MM.1S (cell line): ENCODE results near the gene DISP2.

Source experiments
- DNase-seq: peaks from one replicate; pipeline ENCODE4 v3.0.0-alpha.2; 2015
- H2AFZ ChIP-seq: fragments of 300-600 bp; sonication (generic); 2 replicates; pipeline ENCODE4 v1.6.0; 2016; ENCODE audit warnings: antibody characterized with exemption, low read length
- H3F3A ChIP-seq: fragments of 300-600 bp; sonication (generic); 2 replicates; pipeline ENCODE4 v1.6.1; 2016; ENCODE audit warnings: mild to moderate bottlenecking, antibody characterized with exemption, low read length, moderate library complexity, mixed read lengths; ENCODE audit not compliant: insufficient read depth
- H3K27ac ChIP-seq: fragments of 300-600 bp; sonication (generic); 2 replicates; pipeline ENCODE4 v1.5.1; 2016; ENCODE audit warnings: mild to moderate bottlenecking, low read length
- H3K27me3 ChIP-seq: fragments of 300-600 bp; sonication (generic); replicated peaks from 2 replicates; pipeline ENCODE4 v1.6.0; 2016; ENCODE audit warnings: low read length; ENCODE audit not compliant: insufficient read depth
- H3K36me3 ChIP-seq: fragments of 300-600 bp; sonication (generic); replicated peaks from 2 replicates; pipeline ENCODE4 v1.6.1; 2016; ENCODE audit warnings: mild to moderate bottlenecking, low read length, mixed read lengths; ENCODE audit not compliant: insufficient read depth
- H3K4me1 ChIP-seq: fragments of 300-600 bp; sonication (generic); 2 replicates; pipeline ENCODE4 v1.6.1; 2016; ENCODE audit warnings: low read length, mixed read lengths
- H3K4me2 ChIP-seq: fragments of 300-600 bp; sonication (generic); 2 replicates; pipeline ENCODE4 v1.6.0; 2016; ENCODE audit warnings: low read depth, low read length
- H3K4me3 ChIP-seq: fragments of 300-600 bp; sonication (generic); 2 replicates; pipeline ENCODE4 v1.5.1; 2016; ENCODE audit warnings: low read length, mixed read lengths
- H3K79me2 ChIP-seq: fragments of 300-600 bp; sonication (generic); 2 replicates; pipeline ENCODE4 v1.6.1; 2016; ENCODE audit warnings: mixed run types, low read length, mixed read lengths
- H3K9ac ChIP-seq: fragments of 300-600 bp; sonication (generic); 2 replicates; pipeline ENCODE4 v1.6.1; 2016; ENCODE audit warnings: low read length, mixed read lengths
- H3K9me2 ChIP-seq: fragments of 300-600 bp; sonication (generic); replicated peaks from 2 replicates; pipeline ENCODE4 v1.6.1; 2016; ENCODE audit warnings: mild to moderate bottlenecking, low read length, mixed read lengths; ENCODE audit not compliant: insufficient read depth
- H3K9me3 ChIP-seq: fragments of 300-600 bp; sonication (generic); replicated peaks from 2 replicates; pipeline ENCODE4 v1.6.1; 2016; ENCODE audit warnings: mild to moderate bottlenecking, low read length, mixed read lengths; ENCODE audit not compliant: insufficient read depth
- H4K20me1 ChIP-seq: fragments of 300-600 bp; sonication (generic); 2 replicates; pipeline ENCODE4 v1.6.1; 2016; ENCODE audit warnings: mild to moderate bottlenecking, low read length, moderate library complexity, mixed read lengths; ENCODE audit not compliant: insufficient read depth
- CTCF ChIP-seq: fragments of 300-600 bp; sonication (generic); IDR thresholded peaks from 2 replicates; pipeline ENCODE4 v1.5.1; 2016; ENCODE audit warnings: antibody characterized with exemption, low read length, mixed read lengths
- EZH2 ChIP-seq: fragments of 300-600 bp; sonication (generic); optimal IDR thresholded peaks from 2 replicates; pipeline ENCODE3; 2017; ENCODE audit warnings: low read depth, mild to moderate bottlenecking, antibody characterized with exemption, low read length, mixed read lengths
- EZH2phosphoT487 ChIP-seq: fragments of 300-600 bp; sonication (generic); IDR thresholded peaks from 2 replicates; pipeline ENCODE4 v1.6.1; 2018; ENCODE audit warnings: antibody characterized with exemption, low read length

DISP2 gene

GRCh38 chr15:40325700-40326099, 32.3 kb upstream of the DISP2 start:
- peaks cover 61% of the 10 kb centered on the region for H3K4me1 ChIP-seq
- H3K27ac ChIP-seq, result no peak overlapping the region
- no peaks in the 10 kb centered on the region for H3K9me3 ChIP-seq
- H3K9ac ChIP-seq, result no peak overlapping the region
- H3K9me2 ChIP-seq, result no peaks in the 10 kb centered on the region
- DNase-seq, result no peak
- H3K4me2 ChIP-seq, result peak overlapping the region; percentile 79
- H4K20me1 ChIP-seq, result no peaks in the 10 kb centered on the region
- peaks cover 38% of the 10 kb centered on the region for H3K79me2 ChIP-seq
- H3K4me3 ChIP-seq, result peak overlapping the region; percentile 74; the same call in 1 of the 2 replicates
- H3K36me3 ChIP-seq, result no peaks in the 10 kb centered on the region
- H2AFZ ChIP-seq, result no peak overlapping the region
- no peaks in the 10 kb centered on the region for H3K27me3 ChIP-seq
- TF ChIP-seq CTCF (no peak), EZH2 (no peak), EZH2phosphoT487 (no peak)
- peaks cover 36% of the 10 kb centered on the region for H3F3A ChIP-seq

- no peaks in the 10 kb centered on the region for H4K20me1 ChIP-seq
- peak overlapping the region; percentile 79 for H3K4me2 ChIP-seq
- H3K9me2 ChIP-seq, result no peaks in the 10 kb centered on the region
- peak overlapping the region; percentile 51; the same call in 1 of the 2 replicates for H3K9ac ChIP-seq
- peaks cover 61% of the 10 kb centered on the region for H3K4me1 ChIP-seq
- no peaks in the 10 kb centered on the region for H3K27me3 ChIP-seq
- H3K4me3 ChIP-seq, result peak overlapping the region; percentile 32
- no peaks in the 10 kb centered on the region for H3K36me3 ChIP-seq
- no peak for TF ChIP-seq CTCF
- no peak for TF ChIP-seq EZH2phosphoT487
- no peak for TF ChIP-seq EZH2
- peak overlapping the region; percentile 89 for H3K27ac ChIP-seq
- no peaks in the 10 kb centered on the region for H3K9me3 ChIP-seq
- peak; percentile 57 for DNase-seq
- H2AFZ ChIP-seq, result 0 out of 2 replicates have a peak overlapping the region, but pooled peaks have one; percentile 0
- H3F3A ChIP-seq, result peaks cover 36% of the 10 kb centered on the region
- H3K79me2 ChIP-seq, result peaks cover 38% of the 10 kb centered on the region
Measured at GRCh38 chr15:40327457-40327856, 30.6 kb upstream of the DISP2 start.

- peak overlapping the region; percentile 32 for H3K4me3 ChIP-seq
- no peaks in the 10 kb centered on the region for H3K9me2 ChIP-seq
- no peaks in the 10 kb centered on the region for H3K9me3 ChIP-seq
- H2AFZ ChIP-seq, result no peak overlapping the region
- H3K9ac ChIP-seq, result peak overlapping the region; percentile 51
- H4K20me1 ChIP-seq, result no peaks in the 10 kb centered on the region
- H3K4me1 ChIP-seq, result peaks cover 54% of the 10 kb centered on the region
- no peak for TF ChIP-seq EZH2
- no peak for TF ChIP-seq CTCF
- no peak for TF ChIP-seq EZH2phosphoT487
- H3F3A ChIP-seq, result peaks cover 36% of the 10 kb centered on the region
- H3K79me2 ChIP-seq, result peaks cover 38% of the 10 kb centered on the region
- peak; percentile 36 for DNase-seq
- H3K4me2 ChIP-seq, result peak overlapping the region; percentile 79
- no peaks in the 10 kb centered on the region for H3K27me3 ChIP-seq
- peak overlapping the region; percentile 89 for H3K27ac ChIP-seq
- no peaks in the 10 kb centered on the region for H3K36me3 ChIP-seq
Measured at GRCh38 chr15:40328176-40328575, 29.8 kb upstream of the DISP2 start.
